HepG2 (cell line): ENCODE data around the gene SPI1. TPM values are rescaled to one million over a fixed set of nuclear protein-coding genes. Genes with fewer than 3 reads are reported as not detected.
A peak's percentile ranks its signal among the peaks of the same experiment; 100 is the strongest.

ENCODE experiments used
- ATF1 ChIP-seq: IDR thresholded peaks from 2 replicates; pipeline ENCODE4 v1.6.1; 2016; ENCODE audit warnings: mild to moderate bottlenecking, control low read depth
- CENPT ChIP-seq: sonication (generic); formaldehyde crosslinking; IDR thresholded peaks from 2 replicates; pipeline ENCODE4 v1.8.0; 2022; ENCODE audit warnings: low read depth, mild to moderate bottlenecking, moderate library complexity, missing genetic modification reagents
- CHCHD3 ChIP-seq: sonication (generic); formaldehyde crosslinking; IDR thresholded peaks from 2 replicates; pipeline ENCODE4 v1.8.0; 2022; ENCODE audit warnings: mild to moderate bottlenecking, missing genetic modification reagents, moderate library complexity
- FOXJ3 ChIP-seq: sonication (generic); formaldehyde crosslinking; IDR thresholded peaks from 2 replicates; pipeline ENCODE4 v1.4.0; 2020; ENCODE audit warnings: missing genetic modification reagents, mild to moderate bottlenecking, borderline replicate concordance
- HMG20B ChIP-seq: conservative IDR thresholded peaks from 2 replicates; pipeline ENCODE4 v1.6.1; 2016; ENCODE audit warnings: missing genetic modification reagents, missing compliant biosample characterization
- KLF6 ChIP-seq: IDR thresholded peaks from 2 replicates; pipeline ENCODE4 v1.8.0; 2016; ENCODE audit warnings: missing biosample characterization, missing genetic modification reagents
- MXD3 ChIP-seq: IDR thresholded peaks from 2 replicates; pipeline ENCODE4 v1.6.1; 2016; ENCODE audit warnings: mild to moderate bottlenecking, missing biosample characterization, missing genetic modification reagents
- PHB2 ChIP-seq: fragments of 450-650 bp; IDR thresholded peaks from 2 replicates; pipeline ENCODE4 v1.6.1; 2018; ENCODE audit not compliant: partially characterized antibody
- POLR2A ChIP-seq, 2 experiments: IDR thresholded peaks; 2 replicates each; pipeline ENCODE4 v1.6.1; 2011; ENCODE audit warnings: low read depth in 2 of 2, low read length in 2 of 2, mild to moderate bottlenecking in 1 of 2, moderate library complexity in 1 of 2; ENCODE audit not compliant: insufficient read depth in 1 of 2
- REST ChIP-seq, 2 experiments: IDR thresholded peaks; 2 replicates each; pipeline ENCODE4 v1.6.1; 2011 to 2012; ENCODE audit warnings: low read length in 2 of 2, borderline replicate concordance in 1 of 2, low read depth in 1 of 2, mild to moderate bottlenecking in 1 of 2, moderate library complexity in 1 of 2
- RORA ChIP-seq: sonication (generic); formaldehyde crosslinking; IDR thresholded peaks from 2 replicates; pipeline ENCODE4 v1.5.0; 2020; ENCODE audit warnings: mild to moderate bottlenecking, missing genetic modification reagents, moderate library complexity
- SIN3B ChIP-seq: fragments of 150-350 bp; IDR thresholded peaks from 2 replicates; pipeline ENCODE4 v1.6.1; 2014; ENCODE audit warnings: low read length
- SKI ChIP-seq: fragments of 450-650 bp; IDR thresholded peaks from one replicate; pipeline ENCODE4 v1.6.1; 2018; ENCODE audit warnings: mild to moderate bottlenecking; ENCODE audit not compliant: partially characterized antibody
- SP140L ChIP-seq: sonication (generic); formaldehyde crosslinking; IDR thresholded peaks from 2 replicates; pipeline ENCODE4 v1.4.0; 2020; ENCODE audit warnings: missing genetic modification reagents, borderline replicate concordance
- TARDBP ChIP-seq: sonication (generic); formaldehyde crosslinking; IDR thresholded peaks from 2 replicates; pipeline ENCODE4 v1.8.0; 2022; ENCODE audit warnings: mild to moderate bottlenecking, missing genetic modification reagents
- TBX3 ChIP-seq: fragments of 450-650 bp; IDR thresholded peaks from 2 replicates; pipeline ENCODE4 v1.6.1; 2017; ENCODE audit warnings: antibody characterized with exemption, mild to moderate bottlenecking, inconsistent platforms, borderline replicate concordance
- TEF ChIP-seq: sonication (generic); formaldehyde crosslinking; IDR thresholded peaks from 2 replicates; pipeline ENCODE4 v1.5.0; 2020; ENCODE audit warnings: missing genetic modification reagents
- ZBTB7A ChIP-seq: sonication (generic); formaldehyde crosslinking; IDR thresholded peaks from 2 replicates; pipeline ENCODE4 v1.8.0; 2022; ENCODE audit warnings: mild to moderate bottlenecking, missing genetic modification reagents
- ZNF138 ChIP-seq: sonication (generic); formaldehyde crosslinking; IDR thresholded peaks from 2 replicates; pipeline ENCODE4 v1.5.0; 2020; ENCODE audit warnings: mild to moderate bottlenecking, low read depth, missing genetic modification reagents
- ZNF24 ChIP-seq: fragments of 450-650 bp; IDR thresholded peaks from 2 replicates; pipeline ENCODE4 v1.6.1; 2017; ENCODE audit warnings: antibody characterized with exemption, mild to moderate bottlenecking
- ZNF530 ChIP-seq: sonication (generic); formaldehyde crosslinking; IDR thresholded peaks from 2 replicates; pipeline ENCODE4 v1.5.0; 2020; ENCODE audit warnings: low read depth, mild to moderate bottlenecking, missing genetic modification reagents
- ZNF572 ChIP-seq: sonication (generic); formaldehyde crosslinking; IDR thresholded peaks from 2 replicates; pipeline ENCODE4 v1.5.1; 2020; ENCODE audit warnings: mild to moderate bottlenecking, missing genetic modification reagents
- ZNF598 ChIP-seq: sonication (generic); formaldehyde crosslinking; IDR thresholded peaks from 2 replicates; pipeline ENCODE4 v1.5.1; 2020; ENCODE audit warnings: mild to moderate bottlenecking, missing genetic modification reagents, borderline replicate concordance
- ZNF784 ChIP-seq: sonication (generic); formaldehyde crosslinking; IDR thresholded peaks from 2 replicates; pipeline ENCODE4 v1.5.1; 2020; ENCODE audit warnings: missing genetic modification reagents, mild to moderate bottlenecking, borderline replicate concordance
- ZNF839 ChIP-seq: sonication (generic); formaldehyde crosslinking; IDR thresholded peaks from 2 replicates; pipeline ENCODE4 v1.4.0; 2020; ENCODE audit warnings: missing genetic modification reagents, mild to moderate bottlenecking, borderline replicate concordance
- polyA plus RNA-seq, 8 experiments: library from polyadenylated mRNA; depleted of rRNA in 3 of 8; stranded (reverse) in 7 of 8; unstranded in 1 of 8; fragments of >200 nt; fragmentation: Illumina TruSeq in 4 of 8; extraction: Trizol in 4 of 8; gene quantifications; 2 replicates each; pipeline versions ENCODE4 v1.2.1 to v1.2.3, GENCODE V29; 2011 to 2016; ENCODE audit warnings: low read depth in 4 of 8, missing spikeins in 1 of 8, mixed read lengths in 1 of 8; ENCODE audit not compliant: insufficient read depth in 1 of 8
- total RNA-seq, 5 experiments: library from RNA; depleted of rRNA; stranded (reverse); fragments of >200 nt; fragmentation: Illumina TruSeq; extraction: Trizol; gene quantifications; 2 replicates each; pipeline ENCODE4 v1.2.3, GENCODE V29; 2016; ENCODE audit warnings: low read depth in 1 of 5

SPI1 gene
- total and polyA plus RNA-seq, 2 of the 13 experiments (the other 11 are each of a cell fraction or from before 2014, with no cell fraction given) = not detected

GRCh38 chr11:47355283-47356128, 22.8 kb downstream of the SPI1 start (continued):
- TF ChIP-seq TARDBP (CRISPR knock-in tag) = 0 out of 2 replicates have a peak, but pooled peaks have one; percentile 50
- TF ChIP-seq ZNF784 = no peak
- TF ChIP-seq ZNF138 (CRISPR knock-in tag) = no peak
- TF ChIP-seq KLF6 (CRISPR knock-in tag) = no peak
- TF ChIP-seq CHCHD3 (CRISPR knock-in tag) = no peak
- TF ChIP-seq MXD3 (CRISPR knock-in tag) = no peak
- TF ChIP-seq SIN3B = peak; percentile 42; the same call in 1 of the 2 replicates
- TF ChIP-seq TBX3 = no peak
- TF ChIP-seq RORA (CRISPR knock-in tag) = no peak
- TF ChIP-seq ZBTB7A (CRISPR knock-in tag) = no peak; the same call in 1 of the 2 replicates
- TF ChIP-seq ZNF24 = no peak
- TF ChIP-seq ATF1 (CRISPR knock-in tag) = no peak
- no peak; a peak in 1 of 4 replicates for TF ChIP-seq REST (IDR thresholded peaks at IDR 0.05; ENCODE audit: borderline replicate concordance in 1 of 2, low read depth in 1 of 2, low read length in 2 of 2)
- TF ChIP-seq SP140L (CRISPR knock-in tag) = no peak
- no peak for TF ChIP-seq TEF
- TF ChIP-seq ZNF839 (CRISPR knock-in tag) = no peak
- TF ChIP-seq ZNF530 (CRISPR knock-in tag) = no peak
- TF ChIP-seq PHB2 = no peak
- TF ChIP-seq POLR2A (IDR thresholded peaks at IDR 0.05; ENCODE audit: insufficient read depth in 1 of 2, low read depth in 2 of 2, low read length in 2 of 2) = no peak
- TF ChIP-seq HMG20B = no peak
- no peak for TF ChIP-seq ZNF598 (CRISPR knock-in tag)
- peak; percentile 69 for TF ChIP-seq SKI
- no peak for TF ChIP-seq ZNF572 (CRISPR knock-in tag)
- TF ChIP-seq CENPT = no peak
- no peak for TF ChIP-seq FOXJ3 (CRISPR knock-in tag)
